Neural cell (in vitro differentiated cells): ENCODE measurements around the gene TRIM63.

Experiments
- CTCF ChIP-seq: fragments of 450-650 bp; IDR thresholded peaks from 2 replicates; pipeline ENCODE4 v1.5.1; 2014; ENCODE audit warnings: antibody characterized with exemption, mild to moderate bottlenecking, moderate library complexity; ENCODE audit not compliant: poor library complexity, severe bottlenecking
- EZH2 ChIP-seq: fragments of 200-600, 300-800 bp; shearing (Covaris generic), sonication (generic); IDR thresholded peaks from 2 replicates; pipeline ENCODE4 v1.6.1; 2014; ENCODE audit warnings: antibody characterized with exemption, low read length, borderline replicate concordance, mild to moderate bottlenecking; ENCODE audit not compliant: insufficient read depth, poor library complexity, severe bottlenecking
- MXI1 ChIP-seq: fragments of 450-650 bp; conservative IDR thresholded peaks from 2 replicates; pipeline ENCODE4 v1.6.1; 2014; ENCODE audit warnings: antibody characterized with exemption, mild to moderate bottlenecking; ENCODE audit not compliant: poor library complexity, severe bottlenecking
- RAD21 ChIP-seq: fragments of 450-650 bp; conservative IDR thresholded peaks from 2 replicates; pipeline ENCODE4 v1.6.1; 2014; ENCODE audit warnings: antibody characterized with exemption, mild to moderate bottlenecking, moderate library complexity

- TF ChIP-seq CTCF: no peak
- TF ChIP-seq MXI1: no peak
- no peak for TF ChIP-seq RAD21
- TF ChIP-seq EZH2: no peak
Measured at GRCh38 chr1:26082020-26082350, 14.6 kb upstream of the TRIM63 start.
